ENCODE data around the gene ECHS1.

DNA sequence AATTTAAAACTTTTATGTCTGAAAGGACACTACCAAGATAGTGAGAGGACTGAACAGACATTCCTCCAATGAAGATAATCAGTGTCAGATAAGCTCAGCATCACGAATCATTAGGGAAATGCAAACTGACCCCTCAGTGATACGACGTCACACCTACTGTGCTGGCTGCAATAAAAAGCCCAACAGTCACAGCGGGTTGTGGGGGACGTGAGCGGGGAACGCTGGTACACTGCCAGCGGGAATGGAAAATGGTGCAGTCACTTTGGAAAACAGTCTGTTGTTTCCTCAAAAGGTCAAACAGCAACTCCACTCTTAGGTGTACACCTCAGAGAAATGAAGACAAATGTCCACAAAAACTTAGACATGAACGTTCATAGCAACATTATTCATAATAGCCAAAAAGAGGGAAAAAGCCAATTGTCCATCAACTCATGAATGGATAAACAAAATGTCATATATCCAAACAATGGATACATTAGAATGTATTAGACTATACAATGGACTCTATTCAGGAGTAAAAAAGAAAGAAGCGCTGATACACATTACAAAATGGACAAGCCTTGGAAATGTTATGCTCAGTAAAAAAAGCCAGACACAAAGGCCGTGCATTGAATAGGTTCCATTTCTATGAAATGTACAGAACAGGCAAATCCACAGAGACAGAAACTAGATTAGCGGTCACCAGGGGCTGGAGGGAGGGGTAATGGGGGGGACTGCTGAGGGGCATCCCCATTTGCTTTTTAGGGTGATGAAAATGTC, 2.4 kb upstream of the ECHS1 start:
- TF ChIP-seq EP300 (IDR thresholded peaks at IDR 0.05; ENCODE audit: borderline replicate concordance) (no peak), EGR1 (IDR thresholded peaks at IDR 0.05) (no peak), YY1 (IDR thresholded peaks at IDR 0.05; ENCODE audit: low read depth) (no peak), CEBPB (IDR thresholded peaks at IDR 0.05) (no peak), RAD21 (IDR thresholded peaks at IDR 0.05; ENCODE audit: low read depth) (no peak), TEAD4 (IDR thresholded peaks at IDR 0.05) (no peak), FOXM1 (IDR thresholded peaks at IDR 0.05; ENCODE audit: borderline replicate concordance, low read depth) (no peak), ZBTB7A (IDR thresholded peaks at IDR 0.05; ENCODE audit: low read depth) (no peak), CREB1 (IDR thresholded peaks at IDR 0.05; ENCODE audit: low read depth) (no peak), TAF1 (IDR thresholded peaks at IDR 0.05; ENCODE audit: low read depth) (no peak), TCF12 (IDR thresholded peaks at IDR 0.05; ENCODE audit: low read depth) (no peak)
- TF ChIP-seq, protein P1, sequence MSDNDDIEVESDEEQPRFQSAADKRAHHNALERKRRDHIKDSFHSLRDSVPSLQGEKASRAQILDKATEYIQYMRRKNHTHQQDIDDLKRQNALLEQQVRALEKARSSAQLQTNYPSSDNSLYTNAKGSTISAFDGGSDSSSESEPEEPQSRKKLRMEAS (IDR thresholded peaks at IDR 0.05): no peak
- TF ChIP-seq, protein P2, sequence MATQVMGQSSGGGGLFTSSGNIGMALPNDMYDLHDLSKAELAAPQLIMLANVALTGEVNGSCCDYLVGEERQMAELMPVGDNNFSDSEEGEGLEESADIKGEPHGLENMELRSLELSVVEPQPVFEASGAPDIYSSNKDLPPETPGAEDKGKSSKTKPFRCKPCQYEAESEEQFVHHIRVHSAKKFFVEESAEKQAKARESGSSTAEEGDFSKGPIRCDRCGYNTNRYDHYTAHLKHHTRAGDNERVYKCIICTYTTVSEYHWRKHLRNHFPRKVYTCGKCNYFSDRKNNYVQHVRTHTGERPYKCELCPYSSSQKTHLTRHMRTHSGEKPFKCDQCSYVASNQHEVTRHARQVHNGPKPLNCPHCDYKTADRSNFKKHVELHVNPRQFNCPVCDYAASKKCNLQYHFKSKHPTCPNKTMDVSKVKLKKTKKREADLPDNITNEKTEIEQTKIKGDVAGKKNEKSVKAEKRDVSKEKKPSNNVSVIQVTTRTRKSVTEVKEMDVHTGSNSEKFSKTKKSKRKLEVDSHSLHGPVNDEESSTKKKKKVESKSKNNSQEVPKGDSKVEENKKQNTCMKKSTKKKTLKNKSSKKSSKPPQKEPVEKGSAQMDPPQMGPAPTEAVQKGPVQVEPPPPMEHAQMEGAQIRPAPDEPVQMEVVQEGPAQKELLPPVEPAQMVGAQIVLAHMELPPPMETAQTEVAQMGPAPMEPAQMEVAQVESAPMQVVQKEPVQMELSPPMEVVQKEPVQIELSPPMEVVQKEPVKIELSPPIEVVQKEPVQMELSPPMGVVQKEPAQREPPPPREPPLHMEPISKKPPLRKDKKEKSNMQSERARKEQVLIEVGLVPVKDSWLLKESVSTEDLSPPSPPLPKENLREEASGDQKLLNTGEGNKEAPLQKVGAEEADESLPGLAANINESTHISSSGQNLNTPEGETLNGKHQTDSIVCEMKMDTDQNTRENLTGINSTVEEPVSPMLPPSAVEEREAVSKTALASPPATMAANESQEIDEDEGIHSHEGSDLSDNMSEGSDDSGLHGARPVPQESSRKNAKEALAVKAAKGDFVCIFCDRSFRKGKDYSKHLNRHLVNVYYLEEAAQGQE (IDR thresholded peaks at IDR 0.05; ENCODE audit: low read depth): no peak
- TF ChIP-seq, protein P3, sequence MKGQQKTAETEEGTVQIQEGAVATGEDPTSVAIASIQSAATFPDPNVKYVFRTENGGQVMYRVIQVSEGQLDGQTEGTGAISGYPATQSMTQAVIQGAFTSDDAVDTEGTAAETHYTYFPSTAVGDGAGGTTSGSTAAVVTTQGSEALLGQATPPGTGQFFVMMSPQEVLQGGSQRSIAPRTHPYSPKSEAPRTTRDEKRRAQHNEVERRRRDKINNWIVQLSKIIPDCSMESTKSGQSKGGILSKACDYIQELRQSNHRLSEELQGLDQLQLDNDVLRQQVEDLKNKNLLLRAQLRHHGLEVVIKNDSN (IDR thresholded peaks at IDR 0.05): no peak
